D721Med (cell line): Measurements from ENCODE around the gene CCDC85A.

Experiments
- DNase-seq: peaks from one replicate; pipeline ENCODE4 v3.0.0; 2011; ENCODE audit warnings: low spot score; ENCODE audit not compliant: insufficient read length
- FAIRE-seq: peaks from 2 replicates; lab custom pipeline; 2011; peaks lifted over from hg19 to GRCh38; lab: Jason Lieb, UNC
- TF ChIP-seq, protein P1 (sequence below): IDR thresholded peaks from 2 replicates; pipeline ENCODE4 v1.5.1; 2012; ENCODE audit warnings: mild to moderate bottlenecking, control low read depth; ENCODE audit not compliant: insufficient read depth; ENCODE audit errors: missing control alignments

CCDC85A gene

DNA sequence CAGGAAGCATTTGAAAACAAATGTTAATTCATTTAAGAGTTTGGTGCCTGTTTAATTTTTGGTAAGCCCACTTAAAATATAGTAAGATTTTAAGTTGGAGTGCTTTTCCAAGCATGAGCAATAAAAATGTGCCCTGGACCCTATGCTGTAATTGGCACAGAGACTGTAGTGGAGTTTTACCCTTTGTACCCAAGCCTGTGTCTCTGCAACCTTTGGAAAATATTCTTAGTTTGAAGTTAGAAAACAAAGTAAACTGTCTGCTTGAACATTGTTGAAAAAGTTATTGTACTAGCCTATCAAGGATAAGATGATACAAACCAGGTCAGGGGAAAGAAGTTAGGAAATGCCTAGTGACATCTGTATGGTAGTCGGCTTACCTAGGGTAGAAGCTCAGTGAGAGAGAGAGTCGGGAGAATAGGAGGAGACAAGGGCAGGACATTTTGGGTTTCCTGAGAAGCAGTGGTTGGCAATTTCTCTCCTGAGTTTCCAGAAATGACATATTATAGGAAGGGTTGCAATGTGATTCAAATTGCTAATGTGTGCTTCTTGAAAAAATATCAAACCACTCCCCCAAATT is 66.5 kb downstream of the CCDC85A start:
- no peak for FAIRE-seq
- TF ChIP-seq, protein P1, sequence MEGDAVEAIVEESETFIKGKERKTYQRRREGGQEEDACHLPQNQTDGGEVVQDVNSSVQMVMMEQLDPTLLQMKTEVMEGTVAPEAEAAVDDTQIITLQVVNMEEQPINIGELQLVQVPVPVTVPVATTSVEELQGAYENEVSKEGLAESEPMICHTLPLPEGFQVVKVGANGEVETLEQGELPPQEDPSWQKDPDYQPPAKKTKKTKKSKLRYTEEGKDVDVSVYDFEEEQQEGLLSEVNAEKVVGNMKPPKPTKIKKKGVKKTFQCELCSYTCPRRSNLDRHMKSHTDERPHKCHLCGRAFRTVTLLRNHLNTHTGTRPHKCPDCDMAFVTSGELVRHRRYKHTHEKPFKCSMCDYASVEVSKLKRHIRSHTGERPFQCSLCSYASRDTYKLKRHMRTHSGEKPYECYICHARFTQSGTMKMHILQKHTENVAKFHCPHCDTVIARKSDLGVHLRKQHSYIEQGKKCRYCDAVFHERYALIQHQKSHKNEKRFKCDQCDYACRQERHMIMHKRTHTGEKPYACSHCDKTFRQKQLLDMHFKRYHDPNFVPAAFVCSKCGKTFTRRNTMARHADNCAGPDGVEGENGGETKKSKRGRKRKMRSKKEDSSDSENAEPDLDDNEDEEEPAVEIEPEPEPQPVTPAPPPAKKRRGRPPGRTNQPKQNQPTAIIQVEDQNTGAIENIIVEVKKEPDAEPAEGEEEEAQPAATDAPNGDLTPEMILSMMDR, result no peak
- DNase-seq, result no peak

DNA sequence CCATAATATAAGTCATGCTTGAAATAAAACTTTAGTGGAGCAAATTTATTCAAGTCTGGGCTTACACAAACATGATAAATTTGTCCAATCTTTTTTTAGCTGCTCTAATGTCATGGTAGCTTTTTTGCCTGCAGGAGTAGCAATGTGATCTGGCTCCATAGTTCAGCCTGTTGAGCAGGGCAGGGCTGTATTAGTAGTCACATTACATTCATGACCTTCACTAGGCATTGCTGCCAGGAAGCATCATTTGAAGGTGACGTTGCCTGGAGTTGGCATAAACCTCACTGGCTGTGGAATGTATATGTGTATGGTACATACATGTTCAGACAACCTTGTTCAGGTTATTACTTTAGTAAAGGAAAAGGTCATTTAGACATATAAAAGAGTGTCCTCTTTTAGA is 76.6 kb downstream of the CCDC85A start:
- FAIRE-seq (no peak), DNase-seq (no peak)
- TF ChIP-seq, protein P1, result no peak

DNA sequence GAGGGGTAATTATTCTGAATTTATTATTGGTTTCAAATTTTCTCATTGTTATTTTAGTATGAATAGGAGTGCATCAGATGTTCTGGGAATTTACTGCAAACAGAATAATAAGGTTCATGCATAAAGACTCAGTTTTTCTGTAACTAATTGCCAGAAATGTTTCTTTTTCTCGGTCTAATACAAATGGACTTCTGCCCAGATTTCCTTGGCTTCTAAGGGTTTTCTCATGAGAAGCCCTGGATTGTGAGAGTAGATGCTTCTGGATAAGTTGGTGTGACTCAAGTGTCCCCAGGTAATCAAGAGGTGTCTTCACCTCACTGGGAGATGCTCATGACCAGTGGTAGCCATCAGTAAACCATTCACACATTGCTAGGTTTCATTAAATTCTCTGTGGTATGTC is 78.5 kb downstream of the CCDC85A start:
- TF ChIP-seq, protein P1, result no peak
- FAIRE-seq (no peak), DNase-seq (no peak)

GRCh38 chr2:56263876-56264275 is 80.1 kb downstream of the CCDC85A start:
- DNase-seq (no peak), FAIRE-seq (no peak)
- TF ChIP-seq, protein P1, result no peak

DNA sequence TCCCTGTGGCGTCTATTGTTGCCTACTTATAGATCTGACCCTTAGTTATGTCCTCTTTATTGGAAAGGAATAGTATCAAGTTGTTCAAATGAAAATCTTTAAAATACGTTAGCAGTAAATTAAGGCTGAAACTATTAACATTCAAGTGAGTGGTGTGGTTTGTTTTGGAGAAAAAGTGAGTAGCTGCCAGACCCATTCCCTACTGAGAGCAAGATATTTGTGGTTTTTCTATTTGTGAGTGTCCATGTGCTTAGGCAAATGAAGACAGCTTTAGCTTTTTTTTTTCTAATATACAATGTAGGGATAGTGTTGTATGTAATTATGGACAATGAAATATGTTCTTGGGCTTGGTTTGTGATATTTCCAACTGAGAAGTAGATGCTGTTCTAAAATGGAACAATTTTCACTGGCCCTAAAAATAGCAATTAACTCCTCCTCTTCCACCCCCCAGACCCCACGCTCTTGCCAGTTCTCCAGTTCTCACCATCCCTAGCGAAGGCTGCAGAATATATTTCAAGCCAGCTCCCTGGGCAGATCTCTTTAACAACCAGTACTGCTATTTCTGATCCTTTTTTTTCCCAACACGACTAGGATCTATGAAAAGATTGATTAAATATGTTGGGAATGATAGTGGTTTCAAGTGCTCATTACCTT is 83.1 kb downstream of the CCDC85A start:
- FAIRE-seq, result no peak
- TF ChIP-seq, protein P1, result no peak
- DNase-seq, result no peak

DNA sequence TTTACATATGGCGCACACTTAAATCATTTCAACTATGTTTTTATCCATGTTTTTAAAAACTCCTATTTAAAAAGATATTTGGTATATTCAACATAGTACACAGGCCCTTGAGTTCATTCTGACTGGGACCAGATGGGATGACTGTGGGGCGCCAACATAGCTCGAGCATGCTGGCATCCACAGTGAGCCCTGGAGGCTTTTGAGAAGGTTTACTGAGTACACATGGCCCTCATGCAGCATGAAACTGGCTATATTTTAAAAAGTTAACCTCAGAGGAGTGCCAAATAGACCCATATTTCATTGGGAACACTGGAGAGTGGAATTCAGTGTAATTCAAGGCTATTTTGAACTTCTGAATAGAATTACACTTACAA is 83.6 kb downstream of the CCDC85A start:
- DNase-seq, result no peak
- FAIRE-seq, result no peak
- TF ChIP-seq, protein P1, result no peak

DNA sequence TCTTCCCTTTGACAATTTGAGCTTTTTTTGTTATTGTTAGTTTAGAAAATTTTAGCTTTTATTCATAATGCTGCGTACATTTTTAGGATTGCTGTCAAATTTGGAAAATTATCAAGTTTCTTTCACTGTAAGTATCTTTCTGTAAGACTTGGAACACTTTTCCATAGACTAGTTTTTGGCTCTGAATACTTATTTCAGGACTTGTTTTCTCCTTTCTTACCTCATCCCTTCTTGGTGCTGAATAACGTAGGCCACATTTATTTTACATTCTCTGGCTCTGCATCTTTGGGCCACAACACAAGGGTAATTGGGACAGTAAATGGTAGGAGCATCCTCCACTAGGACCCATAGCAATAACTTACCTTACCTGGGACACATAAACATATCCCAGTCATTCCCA is 85.1 kb downstream of the CCDC85A start:
- FAIRE-seq, result no peak
- TF ChIP-seq, protein P1, result no peak
- no peak for DNase-seq
